ENCODE measurements around the gene MCUB. TPM values are rescaled to one million over a fixed set of nuclear protein-coding genes. Genes with fewer than 3 reads are reported as not detected.

The MCUB gene
- total RNA-seq, 2 experiments from 2014 or later, result 65.5 to 66.3 TPM

- POLR2A ChIA-PET, result interaction anchor here (1.1 to 1.7 kb wide), 4 partner anchors 25 to 145 kb away, joined by 3 to 6 read pairs (median 3); no protein-coding TSS in a partner anchor
- CTCF ChIA-PET, result interaction anchor here (2.0 to 2.1 kb wide), 2 partner anchors 27 to 271 kb away, joined by 6 to 7 read pairs; partner anchors contain the start of genes PLA2G12A and SEC24B
These were observed 143.8 kb downstream of the MCUB start for GRCh38 chr4:109703664-109704361.

- CTCF ChIA-PET, result no interaction called here
- POLR2A ChIA-PET, result no interaction called here
These were observed 148.4 kb downstream of the MCUB start for GRCh38 chr4:109708435-109708834.

DNA sequence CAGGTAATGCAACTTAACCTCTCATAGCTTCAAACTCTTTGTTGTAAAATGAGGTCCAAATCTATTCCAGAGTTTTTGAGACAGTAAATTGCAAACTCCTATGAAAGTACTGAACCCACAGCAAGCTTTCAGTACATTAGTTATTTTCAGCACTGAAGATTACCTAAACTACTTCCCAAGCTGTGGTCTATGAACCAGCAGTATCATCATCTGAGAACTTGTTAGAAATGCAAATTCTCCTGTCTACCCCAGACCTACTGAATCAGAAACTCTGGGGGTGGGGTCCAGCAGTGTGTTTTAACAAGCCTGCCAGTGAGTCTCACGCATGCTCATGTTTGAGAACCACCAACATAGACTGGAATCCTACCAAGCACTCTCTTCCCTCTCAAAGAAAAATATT is 148.9 kb downstream of the MCUB start:
- POLR2A ChIA-PET, result no interaction called here
- CTCF ChIA-PET, result interaction anchor here (0.7 kb wide), 1 partner anchor 21 kb away, joined by 3 read pairs; the partner anchor contains the start of gene PLA2G12A

DNA sequence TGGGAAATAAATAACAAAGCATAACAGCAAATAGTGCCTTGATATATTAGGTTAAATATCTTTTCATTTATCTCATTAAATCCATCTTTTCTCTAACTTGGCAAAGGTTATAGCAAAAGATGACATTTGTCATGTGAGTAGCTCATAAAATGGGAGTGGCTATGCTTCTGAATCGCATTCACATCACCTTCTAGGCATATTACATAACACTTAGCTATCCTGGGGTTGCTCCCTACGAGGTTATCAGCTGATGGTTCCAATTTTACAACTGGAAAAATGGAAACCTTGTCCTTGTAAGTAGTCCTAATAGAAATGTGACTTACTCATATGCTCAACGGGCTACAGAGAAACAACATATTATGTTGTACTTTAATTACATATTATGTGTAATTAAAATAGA is 153.5 kb downstream of the MCUB start:
- CTCF ChIA-PET, result no interaction called here
- POLR2A ChIA-PET, result no interaction called here

DNA sequence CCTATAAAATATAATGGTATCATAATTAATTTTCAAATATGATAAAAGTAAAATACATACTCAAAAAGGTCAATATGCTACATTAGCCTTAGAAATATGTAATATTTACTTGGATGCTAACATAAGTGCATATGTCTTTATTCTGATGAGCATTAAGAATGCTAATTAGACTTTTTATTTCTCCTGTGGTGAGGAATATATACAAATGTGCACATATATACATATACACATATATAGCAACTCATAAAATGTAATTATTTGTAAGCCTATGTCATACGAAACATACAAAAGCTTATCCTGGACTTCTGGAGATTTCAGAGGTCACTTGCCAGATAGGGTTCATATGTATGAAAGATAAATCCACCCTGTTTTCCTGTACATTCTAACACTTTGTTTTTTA is 158.7 kb downstream of the MCUB start:
- ChIA-PET POLR2A (no interaction called here), CTCF (no interaction called here)

DNA sequence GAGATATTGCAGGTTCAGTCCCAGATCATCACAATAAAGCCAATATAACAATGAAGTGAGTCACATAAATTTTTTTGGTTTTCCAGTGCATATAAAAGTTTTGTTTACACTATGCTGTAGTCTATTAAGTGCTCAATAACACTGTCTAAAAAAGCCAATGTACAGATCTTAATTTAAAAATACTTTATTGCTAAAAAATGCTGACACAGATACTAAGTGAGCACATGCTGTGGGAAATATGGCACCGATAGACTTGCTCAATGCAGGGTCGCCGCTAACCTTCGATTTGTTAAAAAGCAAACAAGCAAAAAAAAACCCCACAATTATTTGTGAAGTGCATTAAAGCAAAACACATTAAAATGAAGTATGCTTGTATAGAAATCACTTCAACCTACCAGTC is 159.6 kb downstream of the MCUB start:
- ChIA-PET POLR2A (no interaction called here), CTCF (no interaction called here)

DNA sequence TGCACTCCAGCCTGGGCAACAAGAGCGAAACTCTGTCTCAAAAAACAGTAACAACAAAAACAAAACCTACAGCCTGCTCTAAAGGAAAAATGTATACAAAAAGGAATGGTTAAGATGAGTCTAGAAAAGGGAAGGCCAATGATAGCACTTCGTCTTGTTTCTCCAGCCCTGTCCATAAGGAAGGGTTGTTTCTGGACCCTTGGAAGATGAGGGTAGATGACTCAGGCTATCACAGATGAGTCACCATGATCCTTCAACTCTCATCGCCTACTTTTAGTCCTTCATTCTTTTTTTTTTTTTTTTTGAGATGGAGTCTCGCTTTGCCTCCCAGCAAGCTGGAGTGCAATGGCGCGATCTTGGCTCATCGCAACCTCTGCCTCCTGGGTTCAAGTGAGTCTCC is 161.0 kb downstream of the MCUB start:
- ChIA-PET POLR2A (interaction anchor here (0.7 kb wide), 1 partner anchor 96 kb away, joined by 4 read pairs; no protein-coding TSS in a partner anchor), CTCF (no interaction called here)

DNA sequence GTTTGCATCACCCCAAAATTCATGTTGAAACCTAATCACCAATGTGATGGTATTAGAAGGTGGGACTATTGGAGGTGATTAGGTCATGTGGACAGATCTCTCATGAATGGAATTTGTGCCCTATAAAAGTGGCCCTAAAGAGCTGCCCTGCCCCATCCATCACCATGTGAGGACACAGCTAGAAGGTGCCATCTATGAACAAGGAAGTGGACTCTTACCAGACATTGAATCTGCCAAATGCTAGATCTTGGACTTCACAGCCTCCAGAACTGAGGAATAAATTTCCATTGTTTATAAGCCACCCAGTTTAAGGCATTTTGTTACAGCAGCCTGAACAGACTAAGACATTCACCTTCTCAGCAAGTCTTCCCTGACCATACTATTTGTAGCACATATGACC is 162.3 kb downstream of the MCUB start:
- ChIA-PET CTCF (no interaction called here), POLR2A (no interaction called here)

DNA sequence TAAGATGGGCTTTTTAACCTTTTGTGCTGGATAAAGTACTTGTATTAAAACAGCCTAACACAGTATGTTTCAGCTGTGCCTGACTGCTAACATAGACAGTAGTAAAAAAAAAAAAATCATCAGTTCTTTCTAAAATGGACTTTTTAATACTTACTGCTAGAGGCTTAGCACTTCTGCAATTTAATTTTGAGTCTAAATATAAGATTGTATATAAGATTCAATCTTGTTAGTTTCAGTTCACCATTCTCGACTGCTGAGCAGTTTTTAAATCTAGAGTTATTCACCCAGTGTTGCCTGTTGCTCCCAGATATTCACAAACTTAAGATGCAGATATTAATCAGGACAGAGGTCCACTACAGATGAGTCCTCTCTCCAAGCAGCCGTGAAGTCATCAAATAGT is 163.1 kb downstream of the MCUB start:
- POLR2A ChIA-PET, result no interaction called here
- CTCF ChIA-PET, result no interaction called here

GRCh38 chr4:109728385-109728784 is 168.3 kb downstream of the MCUB start:
- POLR2A ChIA-PET, result interaction anchor here (1.5 kb wide), 1 partner anchor 25 kb away, joined by 3 read pairs; the partner anchor contains the start of gene CASP6
- CTCF ChIA-PET, result interaction anchor here (0.6 kb wide), 1 partner anchor 97 kb away, joined by 3 read pairs; no protein-coding TSS in a partner anchor

GRCh38 chr4:109729117-109729717 is 169.2 kb downstream of the MCUB start:
- POLR2A ChIA-PET, result interaction anchor here (1.5 kb wide), 1 partner anchor 26 kb away, joined by 3 read pairs; the partner anchor contains the start of gene CASP6
- CTCF ChIA-PET, result interaction anchor here (0.6 to 1.3 kb wide), 3 partner anchors 20 to 307 kb away, joined by 3 to 4 read pairs (median 3); no protein-coding TSS in a partner anchor

DNA sequence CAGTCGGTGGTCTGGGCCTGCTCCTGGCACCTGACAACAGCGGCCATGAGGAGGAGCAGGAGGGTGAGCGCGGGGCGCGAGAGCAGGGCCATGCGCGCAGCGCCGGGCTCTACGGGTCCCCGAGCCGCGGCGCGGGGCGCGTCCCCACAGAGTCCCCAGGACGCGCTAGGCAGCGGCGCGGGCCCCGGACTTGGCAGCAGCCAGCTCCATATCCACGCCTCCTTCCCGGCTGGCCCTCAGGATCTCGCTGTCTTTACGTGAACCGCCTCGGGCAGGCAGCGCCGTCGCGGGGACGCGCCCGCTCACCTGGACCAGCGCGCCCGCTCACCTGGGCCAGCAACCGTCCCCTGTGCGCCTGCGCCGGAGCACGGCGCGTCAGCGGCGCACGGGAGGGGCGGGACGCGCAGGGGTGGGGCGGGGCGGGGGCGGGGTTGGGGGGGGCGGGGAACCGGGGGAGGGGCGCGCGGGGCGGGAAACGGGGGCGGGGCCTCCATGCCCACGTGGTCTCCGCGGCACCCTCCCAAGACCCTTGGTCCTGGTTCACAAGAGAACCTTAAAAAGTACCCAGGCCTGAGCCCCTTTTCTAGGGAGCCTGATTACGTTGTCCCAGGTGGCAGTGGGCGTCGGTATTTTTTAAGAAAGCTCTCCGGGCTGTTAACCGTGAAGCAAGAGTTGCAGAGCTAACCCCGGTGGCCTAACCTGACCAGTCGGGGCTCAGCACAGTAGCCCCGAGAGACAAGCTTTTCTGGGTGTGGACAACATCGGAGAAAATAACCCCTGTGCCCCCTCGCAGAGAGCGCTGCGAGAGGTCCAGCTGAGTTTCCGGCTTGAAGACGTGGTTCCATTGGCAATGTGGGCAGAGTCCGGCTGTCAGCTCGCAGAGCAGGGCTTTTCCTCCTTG is 169.9 kb downstream of the MCUB start, which contains the start of gene PLA2G12A:
PLA2G12A (minus strand) TSS at position 353 of the 901 bp plus-strand sequence; CDS start at position 92, 261 bp downstream.
- CTCF ChIA-PET, result interaction anchor here (0.9 to 1.8 kb wide), 5 partner anchors 11 to 308 kb away, joined by 3 to 6 read pairs (median 4); partner anchors contain the start of genes CASP6 and SEC24B
- POLR2A ChIA-PET, result interaction anchor here (0.9 to 1.5 kb wide), 3 partner anchors 26 to 85 kb away, joined by 3 to 9 read pairs (median 6); partner anchors contain the start of genes CASP6 and GAR1

- CTCF ChIA-PET, result interaction anchor here (1.3 to 1.8 kb wide), 3 partner anchors 10 to 298 kb away, joined by 3 to 6 read pairs (median 4); partner anchors contain the start of genes CASP6 and SEC24B
- POLR2A ChIA-PET, result interaction anchor here (0.9 to 1.3 kb wide), 2 partner anchors 28 to 84 kb away, joined by 6 to 9 read pairs; partner anchors contain the start of genes CASP6 and GAR1
These were observed 170.8 kb downstream of the MCUB start for GRCh38 chr4:109730619-109731545.

DNA sequence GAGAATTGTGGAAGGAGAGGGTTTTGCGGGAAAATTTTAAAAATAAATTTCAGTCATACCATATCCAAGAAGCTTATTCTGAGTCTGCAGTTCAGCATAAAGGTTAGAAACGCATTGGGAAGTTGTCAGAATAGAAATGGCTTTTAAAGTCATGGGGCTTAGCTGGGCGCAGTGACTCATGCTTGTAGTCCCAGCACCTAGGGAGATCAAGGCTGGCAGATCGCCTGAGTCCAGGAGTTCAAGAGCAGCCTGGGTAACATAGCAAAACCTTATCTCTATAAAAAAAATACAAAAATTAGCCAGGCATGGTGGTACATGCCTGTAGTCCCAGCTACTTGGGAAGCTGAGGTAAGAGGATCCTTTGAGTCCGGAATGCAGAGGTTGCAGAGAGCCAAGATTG is 173.7 kb downstream of the MCUB start:
- ChIA-PET POLR2A (no interaction called here), CTCF (no interaction called here)

DNA sequence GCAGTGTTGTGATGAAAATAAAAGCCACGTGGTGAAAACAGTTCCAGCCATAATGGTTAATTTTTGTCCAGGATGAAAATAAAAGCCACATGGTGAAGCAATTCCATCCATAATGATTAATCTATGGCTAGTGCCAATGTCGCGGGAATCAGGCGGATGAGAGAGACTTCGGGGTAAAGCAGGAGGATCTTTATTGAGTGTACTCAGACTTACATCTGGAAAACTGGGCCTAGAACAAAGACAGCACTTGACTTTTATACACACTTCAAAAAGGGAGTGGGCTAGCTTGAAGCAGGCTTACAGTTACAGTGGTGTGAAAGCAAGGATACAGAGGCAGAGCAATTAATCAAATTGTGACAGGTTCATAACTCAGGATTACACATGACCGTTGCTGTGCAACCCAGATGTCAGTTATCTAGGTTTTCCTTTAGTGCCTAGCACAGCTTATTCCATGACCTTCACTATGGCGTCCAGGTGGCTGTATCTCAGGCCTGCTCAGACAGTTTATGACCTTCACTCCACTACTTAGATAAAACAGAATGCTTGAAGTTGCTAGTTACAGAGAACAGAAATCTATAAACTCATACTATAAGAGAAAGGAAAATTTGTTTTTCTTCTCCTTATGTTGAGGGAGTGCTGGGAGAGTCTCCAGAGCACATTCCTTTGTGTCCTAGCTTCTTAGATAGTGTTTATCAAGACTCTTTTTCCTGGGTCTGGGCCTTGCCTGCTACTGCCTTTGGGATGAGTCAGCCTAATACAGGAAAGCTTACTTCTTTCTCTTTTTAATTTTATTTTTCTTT is 175.7 kb downstream of the MCUB start:
- ChIA-PET CTCF (no interaction called here), POLR2A (no interaction called here)
